ENCODE data around the gene S100B. TPM values are rescaled to one million over a fixed set of nuclear protein-coding genes. Genes with fewer than 3 reads are reported as not detected.

The S100B gene
- total and polyA plus RNA-seq, 2 donors (not counting 3 experiments of a cell fraction or from before 2014, with no cell fraction given), result not detected

DNA sequence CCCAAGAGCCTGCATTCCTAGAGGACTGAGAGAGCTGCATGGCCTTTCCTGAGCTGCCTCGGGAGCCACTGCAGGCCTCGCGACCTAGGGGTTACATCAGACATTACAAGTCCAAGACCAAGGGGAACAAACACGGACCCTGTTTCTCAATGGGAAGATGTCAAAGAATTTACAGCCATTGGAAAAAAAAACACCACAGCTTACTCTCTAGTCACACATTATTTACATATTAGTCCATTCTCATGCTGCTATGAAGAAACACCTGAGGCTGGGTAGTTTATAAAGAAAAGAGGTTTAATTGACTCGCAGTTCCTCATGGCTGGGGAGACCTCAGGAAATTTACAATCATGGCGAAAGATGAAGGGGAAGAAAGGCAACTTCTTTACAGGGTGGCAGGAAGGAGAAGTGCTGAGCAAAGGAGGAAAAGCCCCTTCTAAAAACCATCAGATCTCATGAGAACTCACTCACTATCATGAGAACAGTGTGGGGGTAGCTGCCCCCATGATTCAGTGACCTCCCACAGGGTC is 22.2 kb upstream of the S100B start:
- intact Hi-C loops (cut with micrococcal nuclease) (no loop called here), dilution Hi-C loops (cut with MboI; ENCODE audit: extremely low pct_ligation_motif_present, low sequenced_read_pairs) (no loop called here)
- Histone ChIP-seq H3K36me3 (ENCODE audit: control insufficient read depth in 2 of 2, extremely low read depth in 1 of 2, insufficient read depth in 2 of 2, low read length in 2 of 2) (no peaks in the 10 kb centered on the region), H4K20me1 (replicated peaks; ENCODE audit: control insufficient read depth, extremely low read depth, insufficient read depth, low read length) (no peaks in the 10 kb centered on the region), H3K27me3 (ENCODE audit: control insufficient read depth in 2 of 2, insufficient read depth in 2 of 2, low read length in 2 of 2) (peaks cover 0 to 7% of the 10 kb centered on the region in 2 experiments), H3K9me1 (replicated peaks; ENCODE audit: control insufficient read depth, extremely low read depth, insufficient read depth, low read length) (no peaks in the 10 kb centered on the region), H3K4me2 (ENCODE audit: insufficient read depth, low read length) (no peak overlapping the region), H3K4me1 (ENCODE audit: control insufficient read depth, extremely low read depth, insufficient read depth, low read length) (no peaks in the 10 kb centered on the region), H3K79me2 (ENCODE audit: control insufficient read depth, insufficient read depth, low read length) (no peaks in the 10 kb centered on the region), H3K4me3 (replicated peaks in 1 of 3; ENCODE audit: insufficient read depth in 1 of 3, low read depth in 1 of 3, low read length in 3 of 3) (no peak overlapping the region), H2AFZ (ENCODE audit: low read depth, low read length) (no peak overlapping the region), H3K9ac (replicated peaks; ENCODE audit: extremely low read depth, insufficient read depth, low read length) (no peak overlapping the region), H3K9me3 (replicated peaks; ENCODE audit: control insufficient read depth, insufficient read depth, low read length) (no peaks in the 10 kb centered on the region), H3K27ac (ENCODE audit: insufficient read depth, low read depth, low read length) (no peak overlapping the region)
- no peak for DNase-seq (ENCODE audit: low read depth, low spot score)
- ChIA-PET CTCF (interaction anchor here (0.6 kb wide), 1 partner anchor 8 kb away, joined by 3 read pairs; the partner anchor contains the start of gene PRMT2), POLR2A (no interaction called here)
- BruUV-seq (replicated peaks), result no TSS peak
- no peak for FAIRE-seq
- TF ChIP-seq MYC (IDR thresholded peaks at IDR 0.05; ENCODE audit: low read depth, low read length), result no peak

DNA sequence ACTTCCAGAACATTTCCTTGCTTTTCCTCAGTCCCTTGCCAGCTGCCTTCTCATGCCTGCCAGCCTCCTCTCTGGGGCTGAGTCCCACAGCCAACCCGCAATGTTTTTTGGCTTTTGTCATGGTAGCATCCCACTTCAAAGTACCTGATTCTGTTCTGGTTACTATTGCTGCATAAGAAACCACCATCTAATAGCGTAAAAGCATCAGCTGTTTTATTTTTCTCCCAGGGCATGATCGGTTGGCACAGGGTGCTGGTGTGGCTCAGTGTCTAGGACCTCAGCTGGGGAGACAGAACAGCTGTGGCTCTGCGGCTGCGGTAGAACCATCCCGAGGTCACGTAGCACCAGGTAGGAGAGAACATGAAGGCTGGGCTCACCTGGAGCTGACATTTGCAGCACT is 21.7 kb upstream of the S100B start:
- dilution Hi-C loops (cut with MboI; ENCODE audit: extremely low pct_ligation_motif_present, low sequenced_read_pairs) (no loop called here), intact Hi-C loops (cut with micrococcal nuclease) (no loop called here)
- no peaks in the 10 kb centered on the region for H3K36me3 ChIP-seq (ENCODE audit: control insufficient read depth in 2 of 2, extremely low read depth in 1 of 2, insufficient read depth in 2 of 2, low read length in 2 of 2)
- no peak for FAIRE-seq
- CTCF ChIA-PET, result no interaction called here
- POLR2A ChIA-PET, result no interaction called here
- no peaks in the 10 kb centered on the region for H4K20me1 ChIP-seq (replicated peaks; ENCODE audit: control insufficient read depth, extremely low read depth, insufficient read depth, low read length)
- H3K4me1 ChIP-seq (ENCODE audit: control insufficient read depth, extremely low read depth, insufficient read depth, low read length), result no peaks in the 10 kb centered on the region
- no peak for DNase-seq (ENCODE audit: low read depth, low spot score)
- H3K9me3 ChIP-seq (replicated peaks; ENCODE audit: control insufficient read depth, insufficient read depth, low read length), result no peaks in the 10 kb centered on the region
- H3K4me3 ChIP-seq (replicated peaks in 1 of 3; ENCODE audit: insufficient read depth in 1 of 3, low read depth in 1 of 3, low read length in 3 of 3), result no peak overlapping the region
- H3K9me1 ChIP-seq (replicated peaks; ENCODE audit: control insufficient read depth, extremely low read depth, insufficient read depth, low read length), result no peaks in the 10 kb centered on the region
- peaks cover 0 to 7% of the 10 kb centered on the region in 2 experiments for H3K27me3 ChIP-seq (ENCODE audit: control insufficient read depth in 2 of 2, insufficient read depth in 2 of 2, low read length in 2 of 2)
- BruUV-seq (replicated peaks), result no TSS peak
- H3K27ac ChIP-seq (ENCODE audit: insufficient read depth, low read depth, low read length), result no peak overlapping the region
- H3K79me2 ChIP-seq (ENCODE audit: control insufficient read depth, insufficient read depth, low read length), result no peaks in the 10 kb centered on the region
- no peak overlapping the region for H3K4me2 ChIP-seq (ENCODE audit: insufficient read depth, low read length)
- no peak overlapping the region for H2AFZ ChIP-seq (ENCODE audit: low read depth, low read length)
- TF ChIP-seq JUN (IDR thresholded peaks at IDR 0.05; ENCODE audit: borderline replicate concordance, insufficient read depth, insufficient read length, low read depth) (no peak), GATA2 (IDR thresholded peaks at IDR 0.05; ENCODE audit: insufficient read depth, insufficient read length, low read depth, low read length) (no peak)
- H3K9ac ChIP-seq (replicated peaks; ENCODE audit: extremely low read depth, insufficient read depth, low read length), result no peak overlapping the region

All from endothelial cell of umbilical vein (primary cell).